Stimulated activated CD4-positive, alpha-beta T cell treated with anti-CD3 and anti-CD28 coated beads, Interleukin-2, amount 100 ng/mL, for 24 hours (primary cell): ENCODE data around the gene CEP170.

Experiments
- DNase-seq, 2 donors: peaks; one replicate each; pipeline ENCODE4 v3.0.0-alpha.2; 2020

CEP170 gene

DNA sequence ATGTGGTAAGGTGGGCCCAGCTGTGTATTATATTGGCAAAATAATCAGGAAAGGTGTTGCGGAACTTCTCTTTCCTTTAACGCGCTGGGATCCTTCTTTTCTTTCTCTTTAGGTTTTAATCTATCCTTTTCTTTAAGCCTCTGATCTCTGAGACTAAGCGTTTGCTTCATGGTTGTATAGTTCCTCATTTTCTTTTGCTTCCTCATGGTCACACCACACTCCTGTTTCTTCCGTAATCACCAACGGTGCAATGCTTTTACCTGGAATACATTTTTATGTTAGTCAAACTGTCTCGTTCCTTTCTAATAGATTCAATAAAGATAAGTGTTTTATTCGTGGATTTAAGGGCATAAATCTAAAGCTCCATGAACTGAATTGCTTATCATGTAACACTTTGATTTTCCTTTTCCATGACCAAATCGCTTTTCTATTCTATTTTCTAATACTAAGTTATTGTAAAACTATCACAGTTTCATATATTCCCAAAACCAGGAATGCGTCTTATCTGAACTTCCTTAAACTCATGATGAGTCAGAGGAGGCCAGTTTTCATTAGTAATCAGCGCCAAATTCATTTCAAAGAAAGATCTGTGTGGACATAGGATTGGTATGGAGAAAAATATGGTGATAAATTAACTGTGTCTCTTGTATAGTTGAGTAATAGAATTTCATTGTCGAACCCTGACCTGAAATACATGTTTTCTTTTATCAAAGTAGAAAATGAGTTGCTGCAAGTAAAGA lies 13.0 kb upstream of the CEP170 start:
- DNase-seq: no peak

- DNase-seq: no peak
These were observed 12.4 kb upstream of the CEP170 start for GRCh38 chr1:243267471-243267880.

GRCh38 chr1:243266231-243266630 lies 11.2 kb upstream of the CEP170 start:
- no peak for DNase-seq

DNA sequence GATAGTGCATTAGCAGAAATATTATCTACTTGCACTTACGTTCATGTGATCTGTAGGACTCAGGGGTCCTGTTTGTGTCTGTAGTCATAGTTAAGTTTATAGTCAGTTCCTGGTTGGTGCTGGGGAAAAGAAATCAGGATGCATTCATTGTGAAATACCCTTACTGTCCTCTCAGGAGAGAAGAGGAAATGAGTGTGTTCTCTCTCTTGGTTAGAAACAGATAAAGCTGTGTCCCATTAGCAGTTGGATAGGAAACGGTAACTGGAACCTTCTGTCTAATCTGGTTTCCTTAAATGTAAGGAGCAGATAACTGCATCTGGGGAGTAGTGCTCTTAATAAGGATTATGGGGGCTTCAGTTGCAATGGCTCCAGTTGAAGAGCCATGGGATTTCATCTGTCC lies 9.6 kb upstream of the CEP170 start:
- no peak for DNase-seq

DNA sequence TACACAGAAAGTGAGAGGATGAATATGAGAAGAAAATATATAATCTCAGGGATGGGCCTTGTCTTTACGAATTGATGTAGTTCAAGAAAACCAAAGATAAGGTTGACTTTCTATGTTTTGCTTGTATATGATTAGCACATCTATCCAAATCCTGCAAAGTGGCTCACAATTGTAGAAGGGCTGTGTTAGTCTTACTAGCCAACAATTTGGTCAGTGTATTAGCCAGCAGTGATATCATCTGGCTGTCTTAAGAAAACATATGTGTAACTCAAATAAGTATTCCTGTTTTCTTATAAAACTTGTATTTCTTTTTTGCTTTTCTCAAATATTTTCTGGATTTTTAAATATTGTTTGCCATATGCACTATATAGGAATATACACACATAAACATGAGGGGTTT lies 6.3 kb upstream of the CEP170 start:
- DNase-seq: no peak

DNA sequence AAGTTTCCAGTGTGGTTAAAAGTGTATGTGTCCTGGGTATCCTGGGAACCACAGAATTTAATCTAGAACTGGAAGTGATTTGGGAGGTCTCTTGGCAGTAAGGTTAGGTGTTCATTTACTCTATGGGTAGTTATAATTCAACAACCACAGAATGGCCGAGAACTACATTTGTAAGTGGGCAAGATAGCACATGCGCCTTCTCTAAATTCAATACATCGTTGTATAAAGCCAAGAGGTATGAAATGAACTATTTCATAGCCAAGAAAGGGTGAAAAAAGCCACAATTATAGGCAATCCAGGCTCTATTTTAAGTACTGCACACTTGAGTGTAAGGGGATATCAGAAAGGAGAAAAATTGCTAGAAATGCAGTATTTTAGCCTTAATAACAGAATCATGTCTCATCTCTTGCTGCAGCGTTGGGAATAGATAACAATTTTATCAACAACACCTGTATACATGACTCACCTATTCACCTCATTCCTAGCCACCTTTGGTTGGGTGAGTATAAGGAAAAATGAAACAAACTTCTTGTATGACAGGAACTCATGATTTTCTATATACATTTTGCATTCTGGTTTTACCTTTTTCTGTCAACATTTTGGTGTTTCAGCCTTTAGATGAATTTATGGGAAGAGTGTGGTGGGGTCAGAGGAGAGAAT lies 5.3 kb upstream of the CEP170 start:
- no peak for DNase-seq

- DNase-seq: no peak
These were observed 3.6 kb upstream of the CEP170 start for GRCh38 chr1:243258731-243259130.

GRCh38 chr1:243257189-243257588 lies 2.1 kb upstream of the CEP170 start:
- DNase-seq: no peak

- DNase-seq: no peak
These were observed 1.5 kb upstream of the CEP170 start for GRCh38 chr1:243256590-243256989.

- DNase-seq: peak; percentile 92 to 93
These were observed 871 bp upstream of the CEP170 start, which contains the start of gene SDCCAG8 for GRCh38 chr1:243255791-243256512. Gene SDCCAG8 (plus strand): TSS chr1:243256041. CDS start chr1:243256174, 133 bp downstream.

GRCh38 chr1:243254233-243254926 lies 701 bp downstream of the CEP170 start:
- peak; percentile 71 for DNase-seq

GRCh38 chr1:243253926-243254232 lies 1.2 kb downstream of the CEP170 start:
- no peak for DNase-seq

GRCh38 chr1:243253211-243253925 lies 1.7 kb downstream of the CEP170 start:
- no peak for DNase-seq

DNA sequence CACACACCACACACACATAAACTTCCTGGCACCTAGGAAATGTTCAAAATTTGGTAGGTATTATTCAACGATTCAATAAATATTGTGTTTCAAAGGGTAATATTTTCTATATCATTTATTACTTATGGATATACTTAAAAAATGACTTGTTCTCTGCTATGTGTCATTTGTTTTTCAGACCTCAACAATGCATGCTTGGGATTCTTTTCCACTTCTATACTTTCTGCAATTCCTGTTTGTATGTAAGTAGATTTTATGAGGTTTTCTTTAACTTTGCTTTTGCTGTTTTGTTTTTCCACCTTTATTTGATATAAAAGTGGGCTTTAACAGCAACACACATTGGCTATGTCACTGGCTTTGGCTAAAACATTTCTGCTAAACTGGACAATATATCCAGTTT lies 3.5 kb downstream of the CEP170 start:
- DNase-seq: no peak

GRCh38 chr1:243250102-243250501 lies 5.0 kb downstream of the CEP170 start:
- DNase-seq: no peak

DNA sequence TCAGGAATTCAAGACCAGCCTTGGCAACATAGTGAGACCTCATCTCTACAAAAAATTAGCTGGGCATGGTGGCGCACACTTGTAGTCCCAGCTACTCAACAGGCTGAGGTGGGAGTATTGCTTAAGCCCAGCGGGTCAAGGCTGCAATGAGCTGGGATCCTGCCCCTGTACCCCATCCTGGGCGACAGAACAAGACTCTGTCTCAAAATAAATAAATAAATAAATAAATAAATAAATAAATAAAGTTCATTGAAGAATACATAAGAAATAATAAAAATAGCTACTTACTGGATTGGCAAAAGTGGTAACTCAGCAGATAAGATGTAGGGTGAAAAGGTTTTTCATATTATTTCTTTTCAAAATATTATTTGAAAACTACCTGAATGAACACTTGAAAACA lies 5.9 kb downstream of the CEP170 start:
- no peak for DNase-seq

- DNase-seq: no peak
These were observed 7.2 kb downstream of the CEP170 start for GRCh38 chr1:243247901-243248300.

GRCh38 chr1:243246916-243247315 lies 8.2 kb downstream of the CEP170 start:
- no peak for DNase-seq

DNA sequence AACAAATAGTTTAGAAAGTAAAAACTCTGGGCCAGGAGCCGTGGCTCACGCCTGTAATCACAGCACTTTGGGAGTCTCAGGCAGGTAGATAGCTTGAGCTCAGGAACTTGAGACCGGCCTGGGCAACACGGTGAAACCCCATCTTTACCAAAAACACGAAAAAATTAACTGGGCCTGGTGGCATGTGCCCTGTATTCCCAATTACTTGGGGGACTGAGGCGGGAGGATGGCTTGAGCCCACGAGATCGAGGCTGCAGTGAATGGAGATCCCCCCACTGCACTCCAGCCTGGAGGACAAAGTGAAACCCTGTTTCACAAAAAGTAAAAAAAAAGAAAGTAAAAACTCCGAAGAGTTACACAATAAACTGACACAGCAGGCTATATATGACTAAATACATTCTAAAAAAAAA lies 10.6 kb downstream of the CEP170 start:
- no peak for DNase-seq

- no peak for DNase-seq
These were observed 18.4 kb downstream of the CEP170 start for GRCh38 chr1:243236604-243237252.

DNA sequence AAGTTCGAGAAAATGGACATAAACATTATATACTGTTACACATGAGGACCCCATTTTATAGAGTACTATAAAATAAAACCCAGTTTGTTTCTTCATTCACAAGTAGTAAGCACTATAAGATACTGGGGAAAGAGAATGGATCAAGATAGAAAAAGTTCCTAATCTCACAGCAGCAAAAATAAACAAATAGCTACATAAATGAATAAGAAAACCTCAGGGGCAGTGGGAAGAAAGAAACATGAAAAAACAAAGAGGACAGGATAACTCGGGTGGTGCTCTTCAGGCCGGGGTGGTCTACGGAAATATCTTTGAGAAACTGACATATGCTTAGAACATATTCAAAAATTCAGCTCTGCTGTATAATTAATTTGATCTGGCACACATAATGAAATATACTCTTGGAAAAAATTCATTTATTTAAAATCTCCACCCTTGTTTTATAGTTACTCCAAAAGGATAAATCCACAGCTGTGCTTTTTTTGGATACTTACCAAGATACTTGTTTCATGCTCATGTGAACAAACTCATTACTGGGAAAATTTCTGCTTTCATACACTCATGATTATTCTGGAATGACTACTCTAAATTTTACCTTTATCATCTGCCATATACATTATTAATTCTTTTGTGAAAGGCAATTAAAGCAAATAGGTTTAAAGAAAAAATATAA lies 20.0 kb downstream of the CEP170 start:
- DNase-seq: no peak

GRCh38 chr1:243233908-243234307 lies 21.2 kb downstream of the CEP170 start:
- no peak for DNase-seq
